Measurements from ENCODE around the gene PLXNA3. TPM values are rescaled to one million over a fixed set of nuclear protein-coding genes. Genes with fewer than 3 reads are reported as not detected.
A peak's percentile ranks its signal among the peaks of the same experiment; 100 is the strongest.

Gene PLXNA3
- total and polyA plus RNA-seq, 10 of the 15 experiments (the other 5 are each of a cell fraction or from before 2014, with no cell fraction given): 0.26 to 26.8 (median 3.4) TPM

GRCh38 chrX:154412468-154412867, 45.6 kb upstream of the PLXNA3 start:
- DNase-seq (ENCODE audit: low read depth, low spot score): no peak
- H3K79me2 ChIP-seq (ENCODE audit: control insufficient read depth, insufficient read depth, low read length): peaks cover 7% of the 10 kb centered on the region
- in situ Hi-C loops (cut with MboI): no loop called here
- H2AFZ ChIP-seq (ENCODE audit: control insufficient read depth, low read depth, low read length): peak overlapping the region; percentile 29
- CTCF ChIA-PET: interaction anchor here (0.9 to 1.0 kb wide), 3 partner anchors 8 to 115 kb away, joined by 3 to 4 read pairs (median 4); no protein-coding TSS in a partner anchor
- peak overlapping the region; percentile 86 for H3K27ac ChIP-seq (ENCODE audit: control insufficient read depth, insufficient read depth)
- intact Hi-C loops (cut with micrococcal nuclease; ENCODE audit: unreplicated experiment): no loop called here
- H3K4me3 ChIP-seq: peak overlapping the region; percentile 81
- H3K9ac ChIP-seq (ENCODE audit: control insufficient read depth, insufficient read depth, low read length): peak overlapping the region; percentile 77
- POLR2A ChIA-PET: interaction anchor here (0.5 to 4.6 kb wide), 10 partner anchors 9 to 78 kb away, joined by 3 to 32 read pairs (median 4); partner anchors contain the start of genes ATP6AP1 and SLC10A3
- SMC1A ChIA-PET (ENCODE audit: uncharacterized antibody, unreplicated experiment): interaction anchor here (1.2 kb wide), 1 partner anchor 13 kb away, joined by 4 read pairs; no protein-coding TSS in a partner anchor
- H3K36me3 ChIP-seq (ENCODE audit: control insufficient read depth in 2 of 2, insufficient read depth in 2 of 2, low read length in 1 of 2): no peaks in the 10 kb centered on the region
- no peak for FAIRE-seq
- H3K9me3 ChIP-seq (replicated peaks; ENCODE audit: control insufficient read depth, insufficient read depth, low read length): no peaks in the 10 kb centered on the region; the same call in 2 of the 3 replicates
- RAD21 ChIA-PET (ENCODE audit: unreplicated experiment): interaction anchor here (1.6 to 2.1 kb wide), 3 partner anchors 13 to 78 kb away, joined by 5 to 9 read pairs (median 5); partner anchors contain the start of gene SLC10A3
- H4K20me1 ChIP-seq (ENCODE audit: control insufficient read depth, insufficient read depth): no peaks in the 10 kb centered on the region
- BruUV-seq (replicated peaks): no TSS peak
- no peaks in the 10 kb centered on the region for H3K27me3 ChIP-seq (replicated peaks in 1 of 2; ENCODE audit: control insufficient read depth in 2 of 2, insufficient read depth in 2 of 2, low read length in 1 of 2)
- no peaks in the 10 kb centered on the region for H3K4me1 ChIP-seq (ENCODE audit: control insufficient read depth, insufficient read depth, low read length)
- ATAC-seq: peak; percentile 70
- peak overlapping the region; percentile 77 for H3K4me2 ChIP-seq (ENCODE audit: control insufficient read depth, insufficient read depth)
- 20% methylated on average over 4 of the region's 4 CpGs for WGBS (ENCODE audit: insufficient coverage, insufficient replicate concordance, low lambda C conversion rate, missing lambda C conversion rate)
- TF ChIP-seq CBFB (IDR thresholded peaks at IDR 0.05; ENCODE audit: low read depth) (no peak), YY1 (IDR thresholded peaks at IDR 0.05; ENCODE audit: low read depth, low read length) (no peak), RAD51 (IDR thresholded peaks at IDR 0.05) (no peak), ZBTB11 (CRISPR knock-in tag; IDR thresholded peaks at IDR 0.05) (no peak), SKIL (IDR thresholded peaks at IDR 0.05; ENCODE audit: low read depth, poor library complexity, severe bottlenecking) (no peak), ZSCAN29 (IDR thresholded peaks at IDR 0.05) (no peak), ZBED1 (IDR thresholded peaks at IDR 0.05; ENCODE audit: borderline replicate concordance) (no peak), ELK1 (IDR thresholded peaks at IDR 0.05; ENCODE audit: low read depth, low read length) (no peak), ZBTB40 (IDR thresholded peaks at IDR 0.05; ENCODE audit: borderline replicate concordance) (no peak), ZNF384 (IDR thresholded peaks at IDR 0.05; ENCODE audit: borderline replicate concordance, low read depth, low read length) (no peak), ZZZ3 (IDR thresholded peaks at IDR 0.05; ENCODE audit: control insufficient read depth, insufficient read length, low read depth) (no peak), ZNF274 (IDR thresholded peaks at IDR 0.05; ENCODE audit: insufficient read depth, insufficient read length) (no peak), STAT3 (IDR thresholded peaks at IDR 0.05; ENCODE audit: low read depth, low read length) (no peak), CHD4 (IDR thresholded peaks at IDR 0.05) (no peak)
